Testis (tissue), 3 donors: ENCODE data around the gene SEMA4D. TPM values are rescaled to one million over a fixed set of nuclear protein-coding genes. Genes with fewer than 3 reads are reported as not detected.
"Not testable (repeated sequence)": the region's sequence is repeated elsewhere in the genome, so short reads cannot be mapped to it uniquely, and the experiment has no call there.

ENCODE experiments used
- DNase-seq: peaks from one replicate; pipeline ENCODE4 v3.0.0-alpha.2; 2019
- H3K27ac ChIP-seq, 2 donors: fragments of 200-600 bp; sonication (generic); one replicate each; pipeline ENCODE4 v1.5.1; 2019
- H3K27me3 ChIP-seq: fragments of 200-600 bp; sonication (generic); one replicate; pipeline ENCODE4 v1.5.1; 2019
- H3K36me3 ChIP-seq: fragments of 200-600 bp; sonication (generic); one replicate; pipeline ENCODE4 v1.5.1; 2017; ENCODE audit warnings: low read depth; ENCODE audit errors: missing control alignments
- H3K4me1 ChIP-seq: fragments of 200-600 bp; sonication (generic); one replicate; pipeline ENCODE4 v1.5.1; 2019
- H3K4me3 ChIP-seq, 2 donors: fragments of 200-600 bp; sonication (generic); one replicate each; pipeline ENCODE4 v1.5.1; 2017 to 2019
- H3K9me3 ChIP-seq: fragments of 200-600 bp; sonication (generic); one replicate; pipeline ENCODE4 v1.5.1; 2017
- POLR2A ChIP-seq: fragments of 450-650 bp; IDR thresholded peaks from one replicate; pipeline ENCODE4 v1.6.1; 2017; ENCODE audit warnings: antibody characterized with exemption, mild to moderate bottlenecking, moderate library complexity
- WGBS, 2 donors: methylation state at CpG; one replicate each; pipeline ENCODE4 v1.1.5; 2018; 5-methylcytosine and 5-hydroxymethylcytosine counted together
- intact Hi-C: fragments of 100-400 bp; cut with DNase I; formaldehyde crosslinking; loops from one replicate; pipeline ENCODE4 v1.15.1; 2023; ENCODE audit warnings: low total_unique reads
- polyA plus RNA-seq: library from polyadenylated mRNA; stranded (reverse); fragments of 350-450 nt; fragmentation: Illumina TruSeq; extraction: RNeasy Lipid Tissue Mini Kit (QIAGEN cat#74804); gene quantifications from one replicate; pipeline ENCODE4 v1.2.3, GENCODE V29; 2014; ENCODE audit warnings: low read depth, low replicate concordance; ENCODE audit not compliant: insufficient read depth
- total RNA-seq, 2 donors: library from RNA; depleted of rRNA; stranded (reverse); fragments of >200 nt; gene quantifications; one replicate each; pipeline ENCODE4 v1.2.3, GENCODE V29; 2016
- TF ChIP-seq, protein P1 (sequence below), 3 experiments: fragments of 450-650 bp in 2 of 3; fragments of 200-600 bp in 1 of 3; sonication (generic) in 1 of 3; IDR thresholded peaks; one replicate each; pipeline ENCODE4 v1.5.1; 2016 to 2019; ENCODE audit warnings: antibody characterized with exemption in 3 of 3, mild to moderate bottlenecking in 2 of 3, moderate library complexity in 1 of 3

Gene SEMA4D
- total and polyA plus RNA-seq, 3 donors from 2014 or later = 26.2 to 53.1 (median 38.7) TPM

DNA sequence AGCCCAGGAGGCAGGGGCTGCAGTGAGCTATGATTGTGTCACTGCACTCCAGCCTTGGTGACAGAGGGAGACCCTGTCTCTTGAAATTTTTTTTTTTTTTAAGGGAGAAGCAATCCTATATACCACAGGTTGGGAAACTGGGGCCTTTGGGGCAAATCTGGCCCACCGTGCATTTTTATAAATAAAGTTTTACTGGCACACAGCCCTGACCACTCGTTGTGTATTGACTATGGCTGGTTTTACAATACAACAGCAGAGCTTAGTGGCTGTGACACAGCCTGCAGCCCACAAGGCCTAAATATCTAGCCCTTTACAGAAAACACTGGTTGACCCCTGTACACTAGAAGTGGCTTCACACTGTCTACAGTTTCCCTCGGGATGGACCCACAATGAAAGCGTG is 121.6 kb downstream of the SEMA4D start:
- Histone ChIP-seq H3K9me3 (no peaks in the 10 kb centered on the region), H3K4me1 (no peaks in the 10 kb centered on the region), H3K4me3 (no peak overlapping the region), H3K36me3 (no peaks in the 10 kb centered on the region), H3K27me3 (no peaks in the 10 kb centered on the region), H3K27ac (no peak overlapping the region)
- intact Hi-C loops = no loop called here
- TF ChIP-seq, protein P1, sequence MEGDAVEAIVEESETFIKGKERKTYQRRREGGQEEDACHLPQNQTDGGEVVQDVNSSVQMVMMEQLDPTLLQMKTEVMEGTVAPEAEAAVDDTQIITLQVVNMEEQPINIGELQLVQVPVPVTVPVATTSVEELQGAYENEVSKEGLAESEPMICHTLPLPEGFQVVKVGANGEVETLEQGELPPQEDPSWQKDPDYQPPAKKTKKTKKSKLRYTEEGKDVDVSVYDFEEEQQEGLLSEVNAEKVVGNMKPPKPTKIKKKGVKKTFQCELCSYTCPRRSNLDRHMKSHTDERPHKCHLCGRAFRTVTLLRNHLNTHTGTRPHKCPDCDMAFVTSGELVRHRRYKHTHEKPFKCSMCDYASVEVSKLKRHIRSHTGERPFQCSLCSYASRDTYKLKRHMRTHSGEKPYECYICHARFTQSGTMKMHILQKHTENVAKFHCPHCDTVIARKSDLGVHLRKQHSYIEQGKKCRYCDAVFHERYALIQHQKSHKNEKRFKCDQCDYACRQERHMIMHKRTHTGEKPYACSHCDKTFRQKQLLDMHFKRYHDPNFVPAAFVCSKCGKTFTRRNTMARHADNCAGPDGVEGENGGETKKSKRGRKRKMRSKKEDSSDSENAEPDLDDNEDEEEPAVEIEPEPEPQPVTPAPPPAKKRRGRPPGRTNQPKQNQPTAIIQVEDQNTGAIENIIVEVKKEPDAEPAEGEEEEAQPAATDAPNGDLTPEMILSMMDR (IDR thresholded peaks at IDR 0.05) = no peak
- no peak for TF ChIP-seq POLR2A
- 88 to 93% methylated on average over 4 of the region's 4 CpGs for WGBS, 2 donors
- no peak for DNase-seq

DNA sequence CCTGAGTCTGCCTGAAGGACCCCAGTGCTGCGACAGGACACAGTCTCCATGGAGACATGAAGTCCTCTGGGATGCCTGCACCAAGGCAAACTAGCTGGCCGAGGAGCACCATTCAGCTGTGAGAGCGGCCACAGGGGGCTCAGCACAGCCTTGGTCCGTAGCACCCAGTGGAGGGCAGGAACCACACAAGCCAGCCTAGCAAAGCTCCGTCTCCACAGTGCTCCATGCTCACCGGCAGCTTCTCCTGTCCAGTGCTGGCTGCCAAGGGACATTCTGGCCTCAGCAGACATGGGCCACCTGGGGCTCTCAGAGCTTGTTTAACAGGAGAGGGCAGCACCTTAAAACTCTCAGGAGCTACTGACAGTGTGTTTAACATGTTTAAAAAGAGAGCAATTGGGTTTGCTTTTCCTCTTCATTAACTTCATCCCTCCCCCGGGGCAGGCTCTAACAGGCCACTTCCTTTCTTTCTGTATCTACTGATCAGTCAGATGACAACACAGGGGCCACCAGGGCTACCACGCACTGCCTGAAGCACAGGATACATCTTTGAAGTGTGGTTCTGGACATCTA is 122.6 kb downstream of the SEMA4D start:
- Histone ChIP-seq H3K9me3 (no peaks in the 10 kb centered on the region), H3K27ac (no peak overlapping the region), H3K4me3 (no peak overlapping the region), H3K4me1 (no peaks in the 10 kb centered on the region), H3K36me3 (no peaks in the 10 kb centered on the region), H3K27me3 (no peaks in the 10 kb centered on the region)
- intact Hi-C loops = no loop called here
- no peak for DNase-seq
- no peak for TF ChIP-seq POLR2A
- TF ChIP-seq, protein P1 (IDR thresholded peaks at IDR 0.05) = no peak
- WGBS, 2 donors = 54 to 71% methylated on average over 2 to 8 of the region's 8 CpGs

DNA sequence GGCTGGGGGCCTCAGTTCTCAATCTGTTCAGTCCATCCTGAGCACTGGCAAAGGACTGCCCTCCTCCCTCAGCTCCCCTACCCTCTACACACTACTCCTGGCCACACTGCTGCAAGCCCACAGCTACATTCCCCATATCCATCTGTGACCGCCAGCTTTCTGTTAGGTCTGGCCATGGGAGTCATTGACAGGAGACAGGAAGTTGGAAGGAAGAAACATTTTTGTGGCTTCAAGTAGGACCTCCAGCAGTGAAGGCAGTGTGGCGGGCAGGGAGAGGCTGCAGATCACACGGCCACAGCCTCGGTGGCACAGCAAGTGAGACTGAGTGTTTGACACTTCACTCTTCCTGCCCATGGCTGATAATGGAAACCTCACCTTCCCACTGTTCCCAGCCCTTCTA is 123.7 kb downstream of the SEMA4D start:
- Histone ChIP-seq H3K27me3 (no peaks in the 10 kb centered on the region), H3K36me3 (no peaks in the 10 kb centered on the region), H3K4me3 (no peak overlapping the region), H3K4me1 (no peaks in the 10 kb centered on the region), H3K9me3 (no peaks in the 10 kb centered on the region), H3K27ac (no peak overlapping the region)
- TF ChIP-seq, protein P1 (IDR thresholded peaks at IDR 0.05) = no peak
- TF ChIP-seq POLR2A = no peak
- WGBS, 2 donors = 84 to 94% methylated on average over 4 of the region's 4 CpGs
- intact Hi-C loops = no loop called here
- no peak for DNase-seq

DNA sequence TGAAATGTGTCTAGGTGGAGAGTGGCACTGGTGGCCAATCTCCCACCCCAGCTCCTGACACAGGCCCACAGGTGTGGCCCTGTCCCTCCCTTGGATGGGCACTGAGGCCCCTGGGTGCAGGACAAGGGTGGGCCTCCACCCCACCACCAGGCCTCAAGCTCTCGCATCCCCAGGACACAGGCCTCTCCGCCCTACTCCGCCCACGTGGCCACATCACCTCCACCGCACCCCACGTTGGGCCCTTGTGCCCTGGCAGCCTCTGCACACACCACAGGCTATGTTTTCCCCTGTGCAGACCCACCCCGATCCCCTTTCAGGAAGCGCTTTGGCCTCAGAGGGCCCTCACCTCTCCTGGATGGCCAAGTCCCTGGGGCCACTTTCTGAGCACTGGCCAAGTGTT is 124.9 kb downstream of the SEMA4D start:
- intact Hi-C loops = no loop called here
- no peaks in the 10 kb centered on the region for H3K4me1 ChIP-seq
- TF ChIP-seq POLR2A = no peak
- TF ChIP-seq, protein P1 (IDR thresholded peaks at IDR 0.05) = no peak
- DNase-seq = no peak
- H3K4me3 ChIP-seq = no peak overlapping the region
- H3K36me3 ChIP-seq = no peaks in the 10 kb centered on the region
- no peak overlapping the region for H3K27ac ChIP-seq
- H3K9me3 ChIP-seq = no peaks in the 10 kb centered on the region
- 73 to 90% methylated on average over 2 to 8 of the region's 8 CpGs for WGBS, 2 donors
- H3K27me3 ChIP-seq = no peaks in the 10 kb centered on the region

DNA sequence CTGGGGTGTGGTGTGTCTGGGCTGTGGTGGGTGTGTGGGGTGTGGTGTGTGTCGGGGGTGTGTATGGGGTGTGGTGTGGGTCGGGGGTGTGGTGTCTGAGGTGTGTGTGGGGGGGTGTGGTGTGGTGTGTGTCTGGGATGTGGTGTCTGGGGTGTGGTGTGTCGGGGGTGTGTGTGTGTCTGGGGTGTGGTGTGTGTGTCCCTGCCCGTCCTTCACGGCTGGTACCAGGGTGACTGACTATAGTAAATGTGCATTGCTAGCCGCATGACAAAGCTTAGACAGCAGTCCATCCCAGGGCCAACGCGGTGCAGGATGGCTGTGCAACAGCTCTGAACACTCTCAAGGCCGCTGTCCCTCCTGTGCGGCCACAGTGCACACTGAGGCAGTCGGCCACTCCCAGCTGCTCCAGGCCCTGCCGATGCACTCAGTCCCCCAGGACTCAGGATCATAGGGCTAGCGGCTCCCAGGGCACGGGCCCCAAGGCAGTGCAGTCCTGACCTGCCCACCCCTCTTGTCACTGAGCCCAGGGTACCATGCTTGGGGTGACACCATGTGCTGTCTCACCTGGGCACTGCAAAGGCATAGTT is 125.6 kb downstream of the SEMA4D start:
- H3K9me3 ChIP-seq = no peaks in the 10 kb centered on the region
- H3K4me3 ChIP-seq = no peak overlapping the region
- H3K27me3 ChIP-seq = no peaks in the 10 kb centered on the region
- H3K36me3 ChIP-seq = no peaks in the 10 kb centered on the region
- TF ChIP-seq, protein P1 (IDR thresholded peaks at IDR 0.05) = no peak
- no peak for TF ChIP-seq POLR2A
- H3K4me1 ChIP-seq = no peaks in the 10 kb centered on the region
- intact Hi-C loops = no loop called here
- no peak for DNase-seq
- 73 to 100% methylated on average over 1 to 12 of the region's 14 CpGs for WGBS, 2 donors
- no peak overlapping the region for H3K27ac ChIP-seq

DNA sequence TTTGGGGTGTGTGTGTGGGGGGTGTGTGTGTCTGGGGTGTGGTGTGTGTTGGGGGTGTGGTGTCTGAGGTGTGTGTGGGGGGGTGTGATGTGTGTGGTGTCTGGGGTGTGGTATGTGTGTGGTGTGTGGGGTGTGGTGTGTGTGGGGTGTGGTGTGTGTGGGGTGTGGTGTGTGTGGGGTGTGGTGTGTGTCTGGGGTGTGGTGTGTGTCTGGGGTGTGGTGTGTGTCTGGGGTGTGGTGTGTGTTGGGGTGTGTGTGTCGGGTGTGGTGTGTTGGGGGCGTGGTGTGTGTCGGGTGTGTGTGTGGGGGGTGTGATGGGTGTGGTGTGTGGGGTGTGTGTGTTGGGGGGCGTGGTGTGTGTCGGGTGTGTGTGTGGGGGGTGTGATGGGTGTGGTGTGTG is 126.1 kb downstream of the SEMA4D start:
- H3K27ac ChIP-seq, H3K9me3 ChIP-seq, H3K36me3 ChIP-seq, H3K4me3 ChIP-seq, H3K4me1 ChIP-seq, H3K27me3 ChIP-seq, intact Hi-C loops, DNase-seq: not testable (repeated sequence)
- WGBS, 2 donors = 89 to 100% methylated on average over 2 to 5 of the region's 5 CpGs
